ENCODE measurements around the gene TRPC3. TPM values are rescaled to one million over a fixed set of nuclear protein-coding genes. Genes with fewer than 3 reads are reported as not detected.

TRPC3 gene
- not detected for total RNA-seq (2013)
- not detected for polyA plus RNA-seq
- polyA minus RNA-seq: 0.14 TPM in 1 of 2 replicates, not detected in the other
- 0 to 3.0 (median 0.03) reads per million in 11 experiments for total RNA-seq

DNA sequence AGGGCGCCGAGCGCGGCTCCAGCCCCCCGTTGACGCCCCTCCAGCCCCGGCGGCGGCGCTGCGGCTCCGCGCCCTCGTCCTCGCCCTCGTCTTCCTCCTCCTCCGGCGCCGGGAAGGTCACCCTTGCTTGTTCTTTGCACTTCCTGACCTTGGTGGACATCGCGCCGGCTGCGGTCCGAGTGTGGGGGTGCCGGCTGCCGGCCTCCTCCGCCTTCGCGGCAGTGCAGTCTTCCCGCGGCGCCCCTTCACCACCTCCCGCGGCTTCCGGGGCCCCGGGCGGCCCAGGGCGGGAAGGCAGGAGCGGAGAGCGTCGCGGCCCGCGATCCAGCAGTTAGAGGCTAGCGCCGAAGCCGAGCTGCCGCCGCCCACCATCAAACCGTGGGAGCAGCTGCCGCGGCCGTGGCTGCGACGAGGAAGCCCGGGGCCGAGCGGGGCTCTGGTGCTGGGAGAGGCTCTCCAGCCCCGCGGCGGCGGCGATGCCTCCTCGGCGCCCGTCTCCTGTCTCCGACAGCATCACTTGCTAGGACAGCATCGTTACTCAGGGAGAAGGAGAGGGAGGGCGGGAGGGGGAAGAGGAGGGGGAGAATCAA, at the start of gene TRPC3:
TRPC3 (minus strand) TSS at position 540 of the 590 bp plus-strand sequence; CDS start at position 160, 380 bp downstream.
- Histone ChIP-seq H3K9me3 (replicated peaks in 1 of 2; ENCODE audit: control insufficient read depth in 1 of 2, insufficient read depth in 1 of 2, low read length in 2 of 2) (peaks cover 0 to 16% of the 10 kb centered on the region in 2 donors), H2AFZ (ENCODE audit: insufficient read depth, low read depth, low read length, poor library complexity, severe bottlenecking) (peak within 1 kb of the TSS; percentile 53), H3K27ac (ENCODE audit: low read depth in 1 of 2, low read length in 2 of 2) (no peak within 1 kb of the TSS), H3K9ac (ENCODE audit: insufficient read depth, low read length, poor library complexity, severe bottlenecking) (peak within 1 kb of the TSS; percentile 18), H3K79me2 (ENCODE audit: insufficient read depth, low read length) (no peaks in the 10 kb centered on the region), H4K20me1 (ENCODE audit: insufficient read depth, low read length) (no peaks in the 10 kb centered on the region), H3K4me1 (ENCODE audit: control insufficient read depth in 1 of 2, insufficient read depth in 2 of 2, low read length in 2 of 2) (peaks cover 12 to 22% of the 10 kb centered on the region in 2 donors), H3K4me3 (replicated peaks in 1 of 3; ENCODE audit: low read depth in 2 of 3, low read length in 3 of 3) (peak within 1 kb of the TSS; percentile 22 to 72 (median 32)), H3K4me2 (replicated peaks; ENCODE audit: extremely low read depth, low read length, poor library complexity, severe bottlenecking) (peak within 1 kb of the TSS; percentile 81), H3K27me3 (ENCODE audit: control insufficient read depth in 2 of 2, insufficient read depth in 2 of 2, low read length in 2 of 2) (peaks cover 65 to 80% of the 10 kb centered on the region in 2 donors), H3K36me3 (replicated peaks in 1 of 2; ENCODE audit: control insufficient read depth in 1 of 2, insufficient read depth in 2 of 2, low read length in 2 of 2) (no peaks in the 10 kb centered on the region)
- Mint-ChIP-seq H3K27me3 (ENCODE audit: low read depth in 3 of 3) (peaks cover 53 to 85% (median 69%) of the 10 kb centered on the region in 3 donors), H3K4me3 (peak within 1 kb of the TSS; percentile 77 to 94), H3K9me3 (peaks cover 0 to 12% (median 6%) of the 10 kb centered on the region in 7 donors), H3K4me1 (peaks cover 19% of the 10 kb centered on the region), H3K36me3 (peaks cover 0 to 4% of the 10 kb centered on the region in 2 donors), H3K27ac (no peak within 1 kb of the TSS)
- under 1% methylated on average over 66 of the region's 69 CpGs for WGBS (ENCODE audit: insufficient coverage)
- no peak for DNase-seq
- intact Hi-C loops (cut with micrococcal nuclease): no loop called here
- TF ChIP-seq, protein P1, sequence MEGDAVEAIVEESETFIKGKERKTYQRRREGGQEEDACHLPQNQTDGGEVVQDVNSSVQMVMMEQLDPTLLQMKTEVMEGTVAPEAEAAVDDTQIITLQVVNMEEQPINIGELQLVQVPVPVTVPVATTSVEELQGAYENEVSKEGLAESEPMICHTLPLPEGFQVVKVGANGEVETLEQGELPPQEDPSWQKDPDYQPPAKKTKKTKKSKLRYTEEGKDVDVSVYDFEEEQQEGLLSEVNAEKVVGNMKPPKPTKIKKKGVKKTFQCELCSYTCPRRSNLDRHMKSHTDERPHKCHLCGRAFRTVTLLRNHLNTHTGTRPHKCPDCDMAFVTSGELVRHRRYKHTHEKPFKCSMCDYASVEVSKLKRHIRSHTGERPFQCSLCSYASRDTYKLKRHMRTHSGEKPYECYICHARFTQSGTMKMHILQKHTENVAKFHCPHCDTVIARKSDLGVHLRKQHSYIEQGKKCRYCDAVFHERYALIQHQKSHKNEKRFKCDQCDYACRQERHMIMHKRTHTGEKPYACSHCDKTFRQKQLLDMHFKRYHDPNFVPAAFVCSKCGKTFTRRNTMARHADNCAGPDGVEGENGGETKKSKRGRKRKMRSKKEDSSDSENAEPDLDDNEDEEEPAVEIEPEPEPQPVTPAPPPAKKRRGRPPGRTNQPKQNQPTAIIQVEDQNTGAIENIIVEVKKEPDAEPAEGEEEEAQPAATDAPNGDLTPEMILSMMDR (IDR thresholded peaks at IDR 0.05): no peak

DNA sequence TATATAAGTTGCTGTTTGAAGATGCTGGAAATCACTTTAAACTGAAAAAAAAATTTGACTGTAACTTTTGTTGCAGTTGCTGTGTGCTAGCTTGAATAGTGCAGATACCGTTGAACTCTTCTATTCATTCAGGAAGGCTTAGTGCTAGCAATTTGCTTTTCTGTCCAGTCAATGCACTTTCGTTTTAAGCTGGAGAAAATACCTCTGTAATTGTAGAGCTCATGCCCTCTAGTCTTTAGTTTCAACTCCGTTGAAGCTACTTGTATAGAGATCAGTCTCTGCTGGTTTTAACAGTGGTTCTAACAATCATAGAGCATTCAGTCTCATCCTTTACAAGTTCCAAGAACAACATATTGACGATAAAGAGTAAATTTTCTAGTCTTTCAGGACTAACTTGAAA, 49.0 kb upstream of the TRPC3 start:
- DNase-seq: no peak
- Histone ChIP-seq H3K4me3 (replicated peaks in 1 of 3; ENCODE audit: low read depth in 2 of 3, low read length in 3 of 3) (no peak overlapping the region), H3K4me1 (ENCODE audit: control insufficient read depth in 1 of 2, insufficient read depth in 2 of 2, low read length in 2 of 2) (no peaks in the 10 kb centered on the region), H2AFZ (ENCODE audit: insufficient read depth, low read depth, low read length, poor library complexity, severe bottlenecking) (no peak overlapping the region), H3K9ac (ENCODE audit: insufficient read depth, low read length, poor library complexity, severe bottlenecking) (no peak overlapping the region), H3K4me2 (replicated peaks; ENCODE audit: extremely low read depth, low read length, poor library complexity, severe bottlenecking) (no peak overlapping the region), H3K79me2 (ENCODE audit: insufficient read depth, low read length) (no peaks in the 10 kb centered on the region), H4K20me1 (ENCODE audit: insufficient read depth, low read length) (no peaks in the 10 kb centered on the region), H3K27ac (ENCODE audit: low read depth in 1 of 2, low read length in 2 of 2) (no peak overlapping the region), H3K9me3 (replicated peaks in 1 of 2; ENCODE audit: control insufficient read depth in 1 of 2, insufficient read depth in 1 of 2, low read length in 2 of 2) (no peaks in the 10 kb centered on the region), H3K36me3 (replicated peaks in 1 of 2; ENCODE audit: control insufficient read depth in 1 of 2, insufficient read depth in 2 of 2, low read length in 2 of 2) (no peaks in the 10 kb centered on the region), H3K27me3 (ENCODE audit: control insufficient read depth in 2 of 2, insufficient read depth in 2 of 2, low read length in 2 of 2) (no peaks in the 10 kb centered on the region)
- Mint-ChIP-seq H3K36me3 (no peaks in the 10 kb centered on the region), H3K27ac (no peak overlapping the region), H3K4me3 (no peak overlapping the region), H3K4me1 (no peaks in the 10 kb centered on the region), H3K9me3 (peaks cover 0 to 3% (median 0%) of the 10 kb centered on the region in 7 donors), H3K27me3 (ENCODE audit: low read depth in 3 of 3) (peaks cover 2 to 14% (median 7%) of the 10 kb centered on the region in 3 donors)
- TF ChIP-seq, protein P1 (IDR thresholded peaks at IDR 0.05): no peak
- 86% methylated on average over 1 of the region's 4 CpGs for WGBS (ENCODE audit: insufficient coverage)
- intact Hi-C loops (cut with micrococcal nuclease): no loop called here
